GM21737 (cell line): ENCODE results near the gene TMEM25.

Experiments
- ATAC-seq: cut with Tn5 transposase; IDR thresholded peaks from one replicate; pipeline ENCODE4 v1.9.1; 2021; ENCODE audit warnings: mild to moderate bottlenecking, moderate library complexity; ENCODE audit not compliant: unreplicated experiment

Gene TMEM25

DNA sequence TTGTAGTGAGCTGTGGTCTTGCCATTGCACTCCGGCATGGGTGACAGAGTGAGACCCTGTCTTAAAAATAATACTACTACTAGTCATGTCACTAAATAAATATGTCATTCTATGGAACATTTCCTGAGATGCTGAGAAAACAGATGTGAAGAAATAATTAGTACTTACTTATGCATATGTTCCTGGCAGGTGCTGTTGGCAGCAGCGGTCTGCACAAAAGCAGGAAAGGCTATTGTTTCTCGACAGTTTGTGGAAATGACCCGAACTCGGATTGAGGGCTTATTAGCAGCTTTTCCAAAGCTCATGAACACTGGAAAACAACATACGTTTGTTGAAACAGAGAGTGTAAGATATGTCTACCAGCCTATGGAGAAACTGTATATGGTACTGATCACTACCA is 50.1 kb downstream of the TMEM25 start:
- ATAC-seq = no peak
